ENCODE results near the gene IL1RN.

The IL1RN gene

GRCh38 chr2:113171334-113172075 lies 44.1 kb downstream of the IL1RN start:
- no peak for DNase-seq (ENCODE audit: low spot score)
- in situ Hi-C loops (cut with MboI; ENCODE audit: low pct_unique_long_range_greater_than_20kb, low sequenced_read_pairs, unreplicated experiment) = no loop called here
- no peak for TF ChIP-seq CTCF (IDR thresholded peaks at IDR 0.05; ENCODE audit: extremely low read depth, insufficient read depth, missing control alignments)

- TF ChIP-seq CTCF (IDR thresholded peaks at IDR 0.05; ENCODE audit: extremely low read depth, insufficient read depth, missing control alignments) = no peak
- in situ Hi-C loops (cut with MboI; ENCODE audit: low pct_unique_long_range_greater_than_20kb, low sequenced_read_pairs, unreplicated experiment) = no loop called here
- no peak for DNase-seq (ENCODE audit: low spot score)
These were observed 45.5 kb downstream of the IL1RN start for GRCh38 chr2:113172721-113173541.

DNA sequence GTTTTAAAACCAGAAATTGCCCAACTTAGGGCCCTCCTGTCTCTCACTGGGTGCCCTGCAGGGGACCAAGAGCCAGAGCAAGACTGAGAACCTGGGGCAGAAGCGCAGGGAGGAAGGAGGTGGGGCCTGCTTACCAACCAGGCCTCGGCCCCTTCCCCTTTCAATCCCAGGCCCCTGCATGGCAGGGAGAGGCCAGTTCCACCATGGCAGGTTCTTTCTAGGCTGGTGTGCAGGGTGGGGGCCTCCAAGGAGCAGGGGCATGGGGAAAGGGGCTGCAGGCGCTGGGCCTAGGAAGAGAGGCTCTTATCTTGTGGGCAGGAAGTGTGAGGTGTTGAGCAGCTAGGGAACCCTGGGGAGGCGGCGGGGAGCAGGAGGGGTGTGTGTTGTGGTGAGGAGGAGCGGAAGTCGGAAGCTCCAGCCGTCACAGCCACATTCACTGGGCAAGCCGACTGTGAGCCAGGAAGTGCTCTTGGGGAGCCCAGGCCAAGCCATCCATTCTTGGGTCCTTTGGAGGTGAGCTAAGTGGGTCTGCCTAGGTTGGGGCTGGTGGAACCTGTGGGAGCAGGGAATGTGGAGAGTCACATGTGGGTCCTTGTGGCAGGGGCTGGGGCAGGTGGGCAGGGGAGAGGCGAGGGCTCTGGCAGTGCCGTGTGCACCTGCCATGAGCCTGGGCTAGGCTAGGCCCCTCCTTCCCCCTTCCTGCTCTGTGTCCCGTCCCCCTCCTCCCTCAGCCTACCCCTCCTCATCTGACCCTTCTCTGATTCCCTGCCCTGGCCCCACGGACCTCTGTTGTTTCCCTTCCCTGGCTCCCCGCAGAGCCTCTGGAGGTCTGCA lies 46.4 kb downstream of the IL1RN start, which contains the start of gene PSD4:
PSD4 (plus strand) TSS at position 430 of the 834 bp plus-strand sequence. CDS start 8,486 bp downstream, outside the sequence.
- no peak for TF ChIP-seq CTCF (IDR thresholded peaks at IDR 0.05; ENCODE audit: extremely low read depth, insufficient read depth, missing control alignments)
- DNase-seq (ENCODE audit: low spot score) = peak; percentile 84
- in situ Hi-C loops (cut with MboI; ENCODE audit: low pct_unique_long_range_greater_than_20kb, low sequenced_read_pairs, unreplicated experiment) = no loop called here

GRCh38 chr2:113174376-113174750 lies 47.0 kb downstream of the IL1RN start:
- TF ChIP-seq CTCF (IDR thresholded peaks at IDR 0.05; ENCODE audit: extremely low read depth, insufficient read depth, missing control alignments) = peak; percentile 36
- no peak for DNase-seq (ENCODE audit: low spot score)
- in situ Hi-C loops (cut with MboI; ENCODE audit: low pct_unique_long_range_greater_than_20kb, low sequenced_read_pairs, unreplicated experiment) = no loop called here

DNA sequence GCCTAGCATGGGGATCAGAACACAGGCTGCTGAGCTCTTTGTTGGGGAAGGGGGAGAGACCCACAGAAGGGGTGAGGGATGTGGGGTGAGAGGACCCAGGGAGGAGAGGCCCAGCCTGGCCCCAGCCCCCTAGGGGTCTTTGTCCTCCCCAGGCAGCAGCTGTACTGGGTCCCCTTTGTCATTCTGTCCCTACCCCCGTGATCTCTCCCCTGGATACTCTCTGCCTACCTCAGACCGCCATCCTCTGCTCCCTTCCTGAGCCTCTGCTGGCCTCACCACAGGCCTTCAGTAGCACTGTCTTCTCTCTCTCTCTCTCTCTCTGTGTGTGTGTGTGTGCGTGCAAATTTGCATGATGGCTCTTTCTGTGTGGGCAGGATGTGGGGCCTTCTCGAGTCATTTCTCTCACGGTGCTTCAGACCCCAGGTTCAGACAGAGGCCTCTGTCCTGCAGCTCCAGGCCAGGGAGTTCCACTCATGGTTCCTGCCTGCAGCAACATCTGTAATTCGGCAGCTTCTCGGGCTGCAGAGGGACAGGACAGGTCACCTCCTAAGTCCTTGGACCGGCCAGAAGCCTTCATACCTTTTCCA lies 47.7 kb downstream of the IL1RN start:
- in situ Hi-C loops (cut with MboI; ENCODE audit: low pct_unique_long_range_greater_than_20kb, low sequenced_read_pairs, unreplicated experiment) = no loop called here
- TF ChIP-seq CTCF (IDR thresholded peaks at IDR 0.05; ENCODE audit: extremely low read depth, insufficient read depth, missing control alignments) = no peak
- DNase-seq (ENCODE audit: low spot score) = peak; percentile 89

Measured in GM13977 (cell line).